Measurements from ENCODE around the gene OR2AG1. TPM values are rescaled to one million over a fixed set of nuclear protein-coding genes. Genes with fewer than 3 reads are reported as not detected.

The OR2AG1 gene
- total and polyA plus RNA-seq, 12 donors: not detected

GRCh38 chr11:6745018-6745417 is 37.8 kb upstream of the OR2AG1 start:
- Histone ChIP-seq H3K36me3 (replicated peaks in 1 of 2) (no peaks in the 10 kb centered on the region), H3K4me3 (peak overlapping the region in 1 of 4 donors; percentile 3), H3K27ac (peak overlapping the region in 1 of 5 donors; percentile 59), H3K4me1 (replicated peaks in 1 of 2) (no peaks in the 10 kb centered on the region), H3K9me3 (replicated peaks in 1 of 3) (no peaks in the 10 kb centered on the region), H3K27me3 (no peaks in the 10 kb centered on the region)
- intact Hi-C loops (cut with DNase I): no loop called here
- DNase-seq: no peak
- TF ChIP-seq, protein P1, sequence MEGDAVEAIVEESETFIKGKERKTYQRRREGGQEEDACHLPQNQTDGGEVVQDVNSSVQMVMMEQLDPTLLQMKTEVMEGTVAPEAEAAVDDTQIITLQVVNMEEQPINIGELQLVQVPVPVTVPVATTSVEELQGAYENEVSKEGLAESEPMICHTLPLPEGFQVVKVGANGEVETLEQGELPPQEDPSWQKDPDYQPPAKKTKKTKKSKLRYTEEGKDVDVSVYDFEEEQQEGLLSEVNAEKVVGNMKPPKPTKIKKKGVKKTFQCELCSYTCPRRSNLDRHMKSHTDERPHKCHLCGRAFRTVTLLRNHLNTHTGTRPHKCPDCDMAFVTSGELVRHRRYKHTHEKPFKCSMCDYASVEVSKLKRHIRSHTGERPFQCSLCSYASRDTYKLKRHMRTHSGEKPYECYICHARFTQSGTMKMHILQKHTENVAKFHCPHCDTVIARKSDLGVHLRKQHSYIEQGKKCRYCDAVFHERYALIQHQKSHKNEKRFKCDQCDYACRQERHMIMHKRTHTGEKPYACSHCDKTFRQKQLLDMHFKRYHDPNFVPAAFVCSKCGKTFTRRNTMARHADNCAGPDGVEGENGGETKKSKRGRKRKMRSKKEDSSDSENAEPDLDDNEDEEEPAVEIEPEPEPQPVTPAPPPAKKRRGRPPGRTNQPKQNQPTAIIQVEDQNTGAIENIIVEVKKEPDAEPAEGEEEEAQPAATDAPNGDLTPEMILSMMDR (IDR thresholded peaks at IDR 0.05): no peak
- no peak for TF ChIP-seq POLR2A (IDR thresholded peaks at IDR 0.05)
- 53 to 74% (median 63%) methylated on average over 3 to 4 of the region's 4 CpGs for WGBS, 4 donors

DNA sequence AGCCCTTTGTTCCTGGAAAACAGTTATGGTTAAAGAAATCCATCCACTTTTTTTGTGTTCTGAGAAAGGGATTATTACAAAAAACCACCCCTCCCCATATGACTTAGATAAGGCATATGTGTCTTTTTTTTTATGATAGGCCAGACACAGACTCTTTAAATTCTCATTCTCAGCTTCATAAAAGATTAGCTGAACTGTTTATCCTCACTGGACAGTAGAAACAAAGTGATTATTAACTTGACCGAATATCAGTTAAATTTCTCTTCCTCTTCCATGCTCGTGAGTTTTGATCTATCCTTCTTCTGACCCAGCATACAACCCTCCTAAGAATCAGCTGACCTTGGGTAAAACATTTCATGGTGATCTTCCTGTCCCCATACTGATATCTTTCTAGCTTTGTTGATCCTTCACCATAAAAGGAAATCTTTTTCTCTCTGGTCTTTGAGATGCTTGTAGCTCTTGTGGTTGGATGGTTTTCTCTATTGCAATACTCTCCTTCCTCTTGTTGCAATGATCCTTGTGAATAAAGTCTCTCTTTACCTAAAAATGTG is 37.3 kb upstream of the OR2AG1 start:
- no peaks in the 10 kb centered on the region for H3K36me3 ChIP-seq (replicated peaks in 1 of 2)
- no peaks in the 10 kb centered on the region for H3K27me3 ChIP-seq
- WGBS, 4 donors: 25 to 48% (median 33%) methylated on average over 2 of the region's 2 CpGs
- H3K4me1 ChIP-seq (replicated peaks in 1 of 2): no peaks in the 10 kb centered on the region
- TF ChIP-seq POLR2A (IDR thresholded peaks at IDR 0.05): no peak
- TF ChIP-seq, protein P1 (IDR thresholded peaks at IDR 0.05): no peak
- H3K4me3 ChIP-seq: peak overlapping the region in 1 of 4 donors; percentile 3
- intact Hi-C loops (cut with DNase I): no loop called here
- peak overlapping the region in 4 of 5 donors; percentile 21 to 59 (median 55) for H3K27ac ChIP-seq
- DNase-seq: no peak
- no peaks in the 10 kb centered on the region for H3K9me3 ChIP-seq (replicated peaks in 1 of 3)

DNA sequence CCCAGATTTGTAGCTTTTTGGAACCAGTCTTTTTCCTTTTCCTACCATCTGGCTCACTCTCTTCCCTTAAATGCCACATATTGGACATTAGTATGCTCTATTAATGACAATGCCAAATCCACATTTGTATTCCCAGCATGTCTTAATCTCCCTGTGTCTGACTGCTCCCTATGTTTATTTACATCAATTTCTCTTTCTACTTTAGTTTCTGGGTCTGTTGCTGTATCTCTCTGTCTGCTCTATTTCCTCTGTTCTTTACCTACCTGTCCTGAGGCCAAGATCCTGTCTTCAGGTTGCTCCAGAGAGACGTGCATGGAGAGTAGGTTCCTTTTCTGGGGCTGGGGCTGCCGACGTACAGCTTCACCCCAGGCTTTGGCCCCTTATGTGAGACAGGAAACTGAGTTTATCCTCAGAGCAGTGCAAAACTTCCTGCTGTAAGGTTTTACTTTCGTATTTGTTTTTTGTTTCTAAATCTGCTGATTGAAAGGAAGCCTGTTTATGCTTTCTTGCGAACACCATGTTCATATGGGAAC is 36.7 kb upstream of the OR2AG1 start:
- H3K36me3 ChIP-seq (replicated peaks in 1 of 2): no peaks in the 10 kb centered on the region
- no peaks in the 10 kb centered on the region for H3K27me3 ChIP-seq
- no peak for TF ChIP-seq POLR2A (IDR thresholded peaks at IDR 0.05)
- TF ChIP-seq, protein P1 (IDR thresholded peaks at IDR 0.05): no peak
- H3K27ac ChIP-seq: peak overlapping the region in 4 of 5 donors; percentile 21 to 59 (median 55)
- intact Hi-C loops (cut with DNase I): no loop called here
- no peaks in the 10 kb centered on the region for H3K4me1 ChIP-seq (replicated peaks in 1 of 2)
- no peak for DNase-seq
- 39 to 55% (median 41%) methylated on average over 5 of the region's 5 CpGs for WGBS, 4 donors
- H3K9me3 ChIP-seq (replicated peaks in 1 of 3): no peaks in the 10 kb centered on the region
- H3K4me3 ChIP-seq: peak overlapping the region in 1 of 4 donors; percentile 3

GRCh38 chr11:6746626-6747025 is 36.2 kb upstream of the OR2AG1 start:
- 55 to 72% (median 58%) methylated on average over 1 of the region's 1 CpG for WGBS, 4 donors
- intact Hi-C loops (cut with DNase I): no loop called here
- Histone ChIP-seq H3K27me3 (no peaks in the 10 kb centered on the region), H3K4me3 (peak overlapping the region in 1 of 4 donors; percentile 3), H3K36me3 (replicated peaks in 1 of 2) (no peaks in the 10 kb centered on the region), H3K4me1 (replicated peaks in 1 of 2) (no peaks in the 10 kb centered on the region), H3K27ac (peak overlapping the region in 3 of 5 donors; percentile 21 to 59 (median 57)), H3K9me3 (replicated peaks in 1 of 3) (no peaks in the 10 kb centered on the region)
- TF ChIP-seq POLR2A (IDR thresholded peaks at IDR 0.05): no peak
- TF ChIP-seq, protein P1 (IDR thresholded peaks at IDR 0.05): no peak
- DNase-seq: no peak
